HCT116 (cell line): Measurements from ENCODE around the gene ACADVL. TPM values are rescaled to one million over a fixed set of nuclear protein-coding genes. Genes with fewer than 3 reads are reported as not detected.

ENCODE experiments used
- ATAC-seq: fragments of 200-7000 bp; cut with Tn5 transposase; 2 replicates; pipeline ENCODE4 v1.9.1; 2020; ENCODE audit warnings: mild to moderate bottlenecking, moderate library complexity
- BruUV-seq: library from RNA; stranded (reverse); fragments of 400-500 nt; replicated peaks from 2 replicates; lab custom pipeline; 2021; lab: Mats Ljungman, UMichigan
- CTCF ChIA-PET: fragments of 300-600 bp; sonication (Branson Sonifier 250); formaldehyde crosslinking; loops from one replicate; lab custom pipeline; 2021; ENCODE audit warnings: antibody characterized with exemption; lab: Charles Lee
- POLR2A ChIA-PET: fragments of 300-600, 350-600 bp; sonication (Branson Sonifier 250); formaldehyde crosslinking; loops from one replicate; lab custom pipeline; 2021; ENCODE audit warnings: antibody characterized with exemption; lab: Charles Lee
- RAD21 ChIA-PET, 2 experiments: fragments of 300-600 bp; sonication (Branson Sonifier 250); formaldehyde crosslinking; loops; one replicate each; lab custom pipeline; 2023; ENCODE audit warnings: low total read pairs in 2 of 2; ENCODE audit not compliant: uncharacterized antibody in 2 of 2, unreplicated experiment in 2 of 2, low non-redundant PET in 1 of 2; lab: Charles Lee
- DNase-seq: peaks from one replicate; pipeline ENCODE4 v3.0.0-alpha.2; 2010; ENCODE audit warnings: low read depth, low spot score
- H2AFZ ChIP-seq: fragments of 200-600 bp; shearing (Covaris generic), sonication (generic); 2 replicates; pipeline ENCODE4 v1.6.1; 2017; ENCODE audit warnings: low read depth, mixed run types, mixed read lengths, antibody characterized with exemption, low read length; ENCODE audit not compliant: poor library complexity, severe bottlenecking
- H3K27ac ChIP-seq: 2 replicates; pipeline ENCODE4 v1.5.1; 2012; ENCODE audit warnings: low read depth, low read length
- H3K27me3 ChIP-seq: fragments of 200-600 bp; sonication (generic); 2 replicates; pipeline ENCODE4 v1.6.1; 2016; ENCODE audit warnings: mixed run types, low read length, mixed read lengths; ENCODE audit not compliant: insufficient read depth
- H3K36me3 ChIP-seq, 2 experiments: fragments of 200-500 bp in 1 of 2; fragments of 200-600 bp in 1 of 2; sonication (Bioruptor generic) in 1 of 2; sonication (generic) in 1 of 2; 2 replicates each; pipeline versions ENCODE4 v1.5.1 to v1.6.1; 2014 to 2016; ENCODE audit warnings: low read length in 2 of 2, inconsistent platforms in 1 of 2, mixed read lengths in 1 of 2, mixed run types in 1 of 2; ENCODE audit not compliant: insufficient read depth in 2 of 2, control insufficient read depth in 1 of 2
- H3K4me1 ChIP-seq, 2 experiments: fragments of 200-600 bp in 1 of 2; sonication (generic) in 1 of 2; 2 replicates each; pipeline versions ENCODE4 v1.5.1 to v1.6.1; 2012 to 2017; ENCODE audit warnings: low read length in 2 of 2, inconsistent platforms in 1 of 2, mild to moderate bottlenecking in 1 of 2, mixed read lengths in 1 of 2, mixed run types in 1 of 2, moderate library complexity in 1 of 2; ENCODE audit not compliant: insufficient read depth in 2 of 2, control insufficient read depth in 1 of 2
- H3K4me2 ChIP-seq: fragments of 200-600 bp; sonication (generic); 2 replicates; pipeline ENCODE4 v1.6.1; 2017; ENCODE audit warnings: mixed run types, low read length, mixed read lengths
- H3K4me3 ChIP-seq, 2 experiments: fragments of 200-600 bp in 1 of 2; sonication (generic) in 1 of 2; replicated peaks in 1 of 2; 2 replicates each; pipeline ENCODE4 v1.5.1; 2011 to 2016; ENCODE audit warnings: low read length in 2 of 2, control low read depth in 1 of 2, low read depth in 1 of 2, mild to moderate bottlenecking in 1 of 2, mixed read lengths in 1 of 2, mixed run types in 1 of 2
- H3K79me2 ChIP-seq: fragments of 200-600 bp; sonication (generic); 2 replicates; pipeline ENCODE4 v1.6.1; 2017; ENCODE audit warnings: mild to moderate bottlenecking, mixed run types, low read length, moderate library complexity, mixed read lengths; ENCODE audit not compliant: insufficient read depth
- H3K9ac ChIP-seq: fragments of 200-600 bp; sonication (generic); 2 replicates; pipeline ENCODE4 v1.6.1; 2016; ENCODE audit warnings: low read length, mixed read lengths
- H3K9me2 ChIP-seq: fragments of 200-600 bp; sonication (generic), shearing (Covaris generic); 2 replicates; pipeline ENCODE4 v1.6.1; 2017; ENCODE audit warnings: mixed run types, mild to moderate bottlenecking, moderate library complexity; ENCODE audit not compliant: insufficient read depth
- H3K9me3 ChIP-seq, 2 experiments: fragments of 200-500 bp in 1 of 2; fragments of 200-600 bp in 1 of 2; sonication (Bioruptor generic) in 1 of 2; sonication (generic) in 1 of 2; 2 replicates each; pipeline ENCODE4 v1.6.1; 2014 to 2017; ENCODE audit warnings: low read length in 2 of 2, mixed read lengths in 2 of 2, inconsistent platforms in 1 of 2, low read depth in 1 of 2, mild to moderate bottlenecking in 1 of 2, mixed run types in 1 of 2, moderate library complexity in 1 of 2; ENCODE audit not compliant: control insufficient read depth in 1 of 2, insufficient read depth in 1 of 2
- H4K20me1 ChIP-seq: fragments of 200-600 bp; sonication (generic), shearing (Covaris generic); 2 replicates; pipeline ENCODE4 v1.6.1; 2017; ENCODE audit warnings: mixed run types, mild to moderate bottlenecking, moderate library complexity; ENCODE audit not compliant: insufficient read depth
- CBX3 ChIP-seq: IDR thresholded peaks from 2 replicates; pipeline ENCODE4 v1.6.1; 2012; ENCODE audit warnings: low read depth
- CEBPB ChIP-seq: IDR thresholded peaks from 2 replicates; pipeline ENCODE4 v1.6.1; 2012; ENCODE audit warnings: low read depth
- EGR1 ChIP-seq: IDR thresholded peaks from 2 replicates; pipeline ENCODE4 v1.6.1; 2012; ENCODE audit warnings: low read depth
- ELF1 ChIP-seq: IDR thresholded peaks from 2 replicates; pipeline ENCODE4 v1.6.1; 2012; ENCODE audit warnings: low read depth, borderline replicate concordance
- EZH2 ChIP-seq: fragments of 200-600 bp; sonication (generic); IDR thresholded peaks from 2 replicates; pipeline ENCODE4 v1.6.1; 2017; ENCODE audit warnings: antibody characterized with exemption, mixed run types
- EZH2phosphoT487 ChIP-seq: fragments of 200-600 bp; IDR thresholded peaks from 2 replicates; pipeline ENCODE4 v1.6.1; 2018; ENCODE audit warnings: antibody characterized with exemption, borderline replicate concordance
- FOSL1 ChIP-seq: IDR thresholded peaks from 2 replicates; pipeline ENCODE4 v1.6.1; 2012; ENCODE audit warnings: low read depth
- JUND ChIP-seq: IDR thresholded peaks from 2 replicates; pipeline ENCODE4 v1.6.1; 2012
- POLR2A ChIP-seq: IDR thresholded peaks from 2 replicates; pipeline ENCODE4 v1.7.0; 2011; ENCODE audit warnings: borderline replicate concordance; ENCODE audit not compliant: insufficient read depth, insufficient read length; ENCODE audit errors: extremely low read depth
- POLR2AphosphoS5 ChIP-seq: IDR thresholded peaks from 2 replicates; pipeline ENCODE4 v1.6.1; 2011; ENCODE audit warnings: mild to moderate bottlenecking, low read depth, low read length, moderate library complexity
- RAD21 ChIP-seq: IDR thresholded peaks from 2 replicates; pipeline ENCODE4 v1.6.1; 2012; ENCODE audit warnings: low read depth, mild to moderate bottlenecking
- SIN3A ChIP-seq: IDR thresholded peaks from 2 replicates; pipeline ENCODE4 v1.6.1; 2012; ENCODE audit warnings: low read depth
- SP1 ChIP-seq: IDR thresholded peaks from 2 replicates; pipeline ENCODE4 v1.6.1; 2012; ENCODE audit warnings: low read depth
- SRF ChIP-seq: IDR thresholded peaks from 2 replicates; pipeline ENCODE4 v1.6.1; 2012; ENCODE audit warnings: low read depth
- TCF7L2 ChIP-seq: IDR thresholded peaks from 2 replicates; pipeline ENCODE4 v1.7.0; 2011; ENCODE audit warnings: borderline replicate concordance, inconsistent platforms; ENCODE audit not compliant: insufficient read depth, insufficient read length; ENCODE audit errors: extremely low read depth
- YY1 ChIP-seq: IDR thresholded peaks from 2 replicates; pipeline ENCODE4 v1.6.1; 2011; ENCODE audit warnings: low read length, low read depth, moderate library complexity, mild to moderate bottlenecking; ENCODE audit not compliant: insufficient replicate concordance; ENCODE audit errors: extremely low read depth
- ZFX ChIP-seq: fragments of 450-650 bp; IDR thresholded peaks from 2 replicates; pipeline ENCODE4 v1.6.1; 2017
- ZNF274 ChIP-seq: fragments of 200-500 bp; sonication (Bioruptor generic); IDR thresholded peaks from 2 replicates; pipeline ENCODE4 v1.6.1; 2014; ENCODE audit warnings: mild to moderate bottlenecking, low read depth, low read length, inconsistent platforms
- intact Hi-C: fragments of 100-400 bp; cut with micrococcal nuclease; formaldehyde crosslinking; loops from 2 replicates; pipeline ENCODE4 v1.10.0; 2022
- total RNA-seq: library from RNA; stranded (reverse); gene quantifications from one replicate; pipeline ENCODE4 v1.2.1, GENCODE V29; 2021; ENCODE audit not compliant: unreplicated experiment
- TF ChIP-seq, protein P1 (sequence below): IDR thresholded peaks from 2 replicates; pipeline ENCODE4 v1.6.1; 2012
- TF ChIP-seq, protein P2 (sequence below): IDR thresholded peaks from 2 replicates; pipeline ENCODE4 v1.6.1; 2012; ENCODE audit warnings: low read depth
- TF ChIP-seq, protein P3 (sequence below), 3 experiments: fragments of 200-600 bp in 1 of 3; sonication (generic) in 1 of 3; IDR thresholded peaks in 2 of 3; conservative IDR thresholded peaks in 1 of 3; 2 replicates each; pipeline ENCODE4 v1.5.1; 2012 to 2017; ENCODE audit warnings: low read depth in 2 of 3, low read length in 2 of 3, antibody characterized with exemption in 1 of 3, borderline replicate concordance in 1 of 3, control low read depth in 1 of 3, mild to moderate bottlenecking in 1 of 3, mixed read lengths in 1 of 3, mixed run types in 1 of 3, moderate library complexity in 1 of 3; ENCODE audit not compliant: insufficient read depth in 1 of 3
- TF ChIP-seq, protein P4 (sequence below): IDR thresholded peaks from 2 replicates; pipeline ENCODE4 v1.6.1; 2012

The ACADVL gene
- total RNA-seq, 1 experiment from 2014 or later = 554 TPM

DNA sequence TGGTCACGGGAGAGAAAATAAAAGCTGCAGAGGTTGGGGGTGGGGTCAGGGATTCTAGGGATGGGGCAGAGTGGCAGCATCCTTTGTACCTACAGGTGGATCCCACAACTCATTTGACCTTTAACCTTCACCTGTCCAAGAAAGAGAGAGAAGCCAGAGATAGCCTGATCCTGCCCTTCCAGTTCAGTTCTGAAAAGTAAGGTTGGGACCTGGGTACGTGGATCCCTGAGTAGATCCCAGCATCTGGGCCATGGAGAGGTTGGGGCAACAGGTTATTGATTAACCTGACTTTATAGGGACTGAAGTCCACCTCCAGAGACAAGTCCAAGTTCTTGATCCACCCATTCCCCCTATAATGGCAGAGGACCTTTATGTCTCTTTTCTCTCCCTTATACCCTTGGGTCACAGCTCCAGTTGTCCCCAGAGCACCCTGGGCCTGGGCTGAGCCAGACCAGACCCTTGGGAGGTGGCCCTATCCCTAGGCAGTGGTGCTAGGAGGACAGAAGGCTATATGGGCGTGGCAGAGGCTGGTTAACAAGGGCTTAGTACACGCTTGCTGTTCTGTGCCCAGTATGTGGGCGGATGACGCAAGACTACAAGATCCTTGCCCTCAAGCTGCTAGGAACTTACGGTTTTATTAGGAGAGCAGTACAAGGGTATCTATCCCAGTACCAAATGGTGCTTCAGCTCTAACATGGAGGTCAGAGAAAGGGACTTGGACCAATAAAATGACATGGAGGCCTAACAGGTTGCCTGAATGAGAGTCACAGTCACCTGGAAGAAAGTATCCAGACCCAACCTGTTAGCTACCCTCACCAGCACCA is 39.2 kb downstream of the ACADVL start:
- H3K27ac ChIP-seq = peak overlapping the region; percentile 94
- intact Hi-C loops = no loop called here
- peaks cover 5% of the 10 kb centered on the region; the same call in 1 of the 2 replicates for H4K20me1 ChIP-seq
- ATAC-seq = no peak
- ChIA-PET POLR2A (interaction anchor here (1.1 to 3.0 kb wide), 4 partner anchors 17 to 55 kb away, joined by 3 to 15 read pairs (median 6); partner anchors contain the start of genes ACADVL, DLG4 and GABARAP), CTCF (interaction anchor here (0.8 kb wide), 1 partner anchor 38 kb away, joined by 3 read pairs; no protein-coding TSS in a partner anchor), RAD21 (no interaction called here)
- H3K27me3 ChIP-seq = no peaks in the 10 kb centered on the region
- H3K4me1 ChIP-seq = peaks cover 21 to 38% of the 10 kb centered on the region in 2 experiments
- H3K9ac ChIP-seq = peak overlapping the region; percentile 36
- no peaks in the 10 kb centered on the region for H3K9me3 ChIP-seq
- peak; percentile 62 for DNase-seq
- H3K4me2 ChIP-seq = peak overlapping the region; percentile 90
- H3K9me2 ChIP-seq = no peaks in the 10 kb centered on the region
- H3K36me3 ChIP-seq = peaks cover 15 to 32% of the 10 kb centered on the region in 2 experiments
- no peak overlapping the region for H2AFZ ChIP-seq
- no TSS peak for BruUV-seq
- peak overlapping the region; percentile 4 to 6; a peak in 1 of 4 replicates for H3K4me3 ChIP-seq
- H3K79me2 ChIP-seq = peaks cover 69% of the 10 kb centered on the region
- TF ChIP-seq FOSL1 (no peak), SRF (no peak), ZNF274 (no peak), POLR2AphosphoS5 (peak; percentile 48), RAD21 (no peak), POLR2A (peak; percentile 22), CEBPB (peak; percentile 93), CBX3 (no peak), TCF7L2 (no peak), JUND (peak; percentile 29; the same call in 1 of the 2 replicates), SP1 (peak; percentile 52; the same call in 1 of the 2 replicates), YY1 (no peak), EGR1 (peak; percentile 95), EZH2phosphoT487 (no peak), ZFX (no peak), EZH2 (no peak), SIN3A (peak; percentile 58), ELF1 (no peak)
- TF ChIP-seq, protein P1, sequence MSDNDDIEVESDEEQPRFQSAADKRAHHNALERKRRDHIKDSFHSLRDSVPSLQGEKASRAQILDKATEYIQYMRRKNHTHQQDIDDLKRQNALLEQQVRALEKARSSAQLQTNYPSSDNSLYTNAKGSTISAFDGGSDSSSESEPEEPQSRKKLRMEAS = peak; percentile 49; the same call in 1 of the 2 replicates
- TF ChIP-seq, protein P2, sequence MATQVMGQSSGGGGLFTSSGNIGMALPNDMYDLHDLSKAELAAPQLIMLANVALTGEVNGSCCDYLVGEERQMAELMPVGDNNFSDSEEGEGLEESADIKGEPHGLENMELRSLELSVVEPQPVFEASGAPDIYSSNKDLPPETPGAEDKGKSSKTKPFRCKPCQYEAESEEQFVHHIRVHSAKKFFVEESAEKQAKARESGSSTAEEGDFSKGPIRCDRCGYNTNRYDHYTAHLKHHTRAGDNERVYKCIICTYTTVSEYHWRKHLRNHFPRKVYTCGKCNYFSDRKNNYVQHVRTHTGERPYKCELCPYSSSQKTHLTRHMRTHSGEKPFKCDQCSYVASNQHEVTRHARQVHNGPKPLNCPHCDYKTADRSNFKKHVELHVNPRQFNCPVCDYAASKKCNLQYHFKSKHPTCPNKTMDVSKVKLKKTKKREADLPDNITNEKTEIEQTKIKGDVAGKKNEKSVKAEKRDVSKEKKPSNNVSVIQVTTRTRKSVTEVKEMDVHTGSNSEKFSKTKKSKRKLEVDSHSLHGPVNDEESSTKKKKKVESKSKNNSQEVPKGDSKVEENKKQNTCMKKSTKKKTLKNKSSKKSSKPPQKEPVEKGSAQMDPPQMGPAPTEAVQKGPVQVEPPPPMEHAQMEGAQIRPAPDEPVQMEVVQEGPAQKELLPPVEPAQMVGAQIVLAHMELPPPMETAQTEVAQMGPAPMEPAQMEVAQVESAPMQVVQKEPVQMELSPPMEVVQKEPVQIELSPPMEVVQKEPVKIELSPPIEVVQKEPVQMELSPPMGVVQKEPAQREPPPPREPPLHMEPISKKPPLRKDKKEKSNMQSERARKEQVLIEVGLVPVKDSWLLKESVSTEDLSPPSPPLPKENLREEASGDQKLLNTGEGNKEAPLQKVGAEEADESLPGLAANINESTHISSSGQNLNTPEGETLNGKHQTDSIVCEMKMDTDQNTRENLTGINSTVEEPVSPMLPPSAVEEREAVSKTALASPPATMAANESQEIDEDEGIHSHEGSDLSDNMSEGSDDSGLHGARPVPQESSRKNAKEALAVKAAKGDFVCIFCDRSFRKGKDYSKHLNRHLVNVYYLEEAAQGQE = no peak
- TF ChIP-seq, protein P3, sequence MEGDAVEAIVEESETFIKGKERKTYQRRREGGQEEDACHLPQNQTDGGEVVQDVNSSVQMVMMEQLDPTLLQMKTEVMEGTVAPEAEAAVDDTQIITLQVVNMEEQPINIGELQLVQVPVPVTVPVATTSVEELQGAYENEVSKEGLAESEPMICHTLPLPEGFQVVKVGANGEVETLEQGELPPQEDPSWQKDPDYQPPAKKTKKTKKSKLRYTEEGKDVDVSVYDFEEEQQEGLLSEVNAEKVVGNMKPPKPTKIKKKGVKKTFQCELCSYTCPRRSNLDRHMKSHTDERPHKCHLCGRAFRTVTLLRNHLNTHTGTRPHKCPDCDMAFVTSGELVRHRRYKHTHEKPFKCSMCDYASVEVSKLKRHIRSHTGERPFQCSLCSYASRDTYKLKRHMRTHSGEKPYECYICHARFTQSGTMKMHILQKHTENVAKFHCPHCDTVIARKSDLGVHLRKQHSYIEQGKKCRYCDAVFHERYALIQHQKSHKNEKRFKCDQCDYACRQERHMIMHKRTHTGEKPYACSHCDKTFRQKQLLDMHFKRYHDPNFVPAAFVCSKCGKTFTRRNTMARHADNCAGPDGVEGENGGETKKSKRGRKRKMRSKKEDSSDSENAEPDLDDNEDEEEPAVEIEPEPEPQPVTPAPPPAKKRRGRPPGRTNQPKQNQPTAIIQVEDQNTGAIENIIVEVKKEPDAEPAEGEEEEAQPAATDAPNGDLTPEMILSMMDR (IDR thresholded peaks at IDR 0.05 in 2 of 3, conservative IDR thresholded peaks at IDR 0.05 in 1 of 3; ENCODE audit: borderline replicate concordance in 1 of 3, insufficient read depth in 1 of 3, low read depth in 2 of 3, low read length in 2 of 3) = no peak
- TF ChIP-seq, protein P4, sequence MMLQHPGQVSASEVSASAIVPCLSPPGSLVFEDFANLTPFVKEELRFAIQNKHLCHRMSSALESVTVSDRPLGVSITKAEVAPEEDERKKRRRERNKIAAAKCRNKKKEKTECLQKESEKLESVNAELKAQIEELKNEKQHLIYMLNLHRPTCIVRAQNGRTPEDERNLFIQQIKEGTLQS = no peak
